GM23248 (cell line): ENCODE results near the gene WDR48. TPM values are rescaled to one million over a fixed set of nuclear protein-coding genes. Genes with fewer than 3 reads are reported as not detected.

Source experiments
- DNase-seq: peaks from one replicate; pipeline ENCODE4 v3.0.0-alpha.2; 2015
- H2AFZ ChIP-seq: fragments of 200-600 bp; sonication (generic); 2 replicates; pipeline ENCODE4 v1.6.1; 2016; ENCODE audit warnings: antibody characterized with exemption
- H3F3A ChIP-seq: fragments of 200-600 bp; sonication (generic); 2 replicates; pipeline ENCODE4 v1.6.1; 2016; ENCODE audit warnings: mild to moderate bottlenecking, antibody characterized with exemption, mixed run types; ENCODE audit not compliant: insufficient read depth
- H3K27ac ChIP-seq: fragments of 200-600 bp; sonication (generic); 2 replicates; pipeline ENCODE4 v1.5.1; 2016; ENCODE audit warnings: mild to moderate bottlenecking
- H3K27me3 ChIP-seq: fragments of 200-600 bp; sonication (generic); replicated peaks from 2 replicates; pipeline ENCODE4 v1.6.1; 2016; ENCODE audit warnings: mild to moderate bottlenecking; ENCODE audit not compliant: insufficient read depth
- H3K36me3 ChIP-seq: fragments of 200-600 bp; sonication (generic); 2 replicates; pipeline ENCODE4 v1.6.1; 2016; ENCODE audit warnings: low read depth, mild to moderate bottlenecking
- H3K4me1 ChIP-seq: fragments of 200-600 bp; sonication (generic); 2 replicates; pipeline ENCODE4 v1.6.1; 2016; ENCODE audit warnings: mild to moderate bottlenecking; ENCODE audit not compliant: insufficient read depth
- H3K4me2 ChIP-seq: fragments of 200-600 bp; sonication (generic); one replicate; pipeline ENCODE4 v1.6.1; 2016; ENCODE audit warnings: mild to moderate bottlenecking; ENCODE audit not compliant: unreplicated experiment
- H3K4me3 ChIP-seq: fragments of 200-600 bp; sonication (generic); 2 replicates; pipeline ENCODE4 v1.5.1; 2016; ENCODE audit warnings: mild to moderate bottlenecking
- H3K79me2 ChIP-seq: fragments of 200-600 bp; sonication (generic); 2 replicates; pipeline ENCODE4 v1.6.1; 2016; ENCODE audit warnings: mild to moderate bottlenecking; ENCODE audit not compliant: insufficient read depth
- H3K9ac ChIP-seq: fragments of 200-600 bp; sonication (generic); 2 replicates; pipeline ENCODE4 v1.6.1; 2016; ENCODE audit warnings: mild to moderate bottlenecking
- H3K9me2 ChIP-seq: fragments of 200-600 bp; sonication (generic); 2 replicates; pipeline ENCODE4 v1.6.1; 2016; ENCODE audit warnings: mixed run types, mild to moderate bottlenecking, moderate library complexity; ENCODE audit not compliant: insufficient read depth
- H3K9me3 ChIP-seq: fragments of 200-600 bp; sonication (generic); one replicate; pipeline ENCODE4 v1.6.1; 2017; ENCODE audit warnings: low read depth
- H4K20me1 ChIP-seq: fragments of 200-600 bp; sonication (generic); 2 replicates; pipeline ENCODE4 v1.6.0; 2016; ENCODE audit not compliant: insufficient read depth
- EZH2 ChIP-seq: fragments of 200-600 bp; sonication (generic); IDR thresholded peaks from 2 replicates; pipeline ENCODE4 v1.6.1; 2018; ENCODE audit warnings: antibody characterized with exemption, mild to moderate bottlenecking; ENCODE audit not compliant: insufficient read depth, poor library complexity, severe bottlenecking
- EZH2phosphoT487 ChIP-seq: fragments of 200-600 bp; sonication (generic); IDR thresholded peaks from 2 replicates; pipeline ENCODE4 v1.6.1; 2018; ENCODE audit warnings: antibody characterized with exemption, moderate library complexity, mild to moderate bottlenecking, low read depth; ENCODE audit not compliant: insufficient read depth
- WGBS, 2 experiments: methylation state at CpG; one replicate each; pipeline ENCODE4 v1.1.6; 2015 to 2017; ENCODE audit warnings: low lambda C conversion rate in 2 of 2, low coverage in 1 of 2; ENCODE audit errors: missing lambda C conversion rate in 2 of 2; 5-methylcytosine and 5-hydroxymethylcytosine counted together
- in situ Hi-C: fragments of 300-500 bp; cut with MboI; formaldehyde crosslinking; loops from 2 replicates; pipeline ENCODE4 v1.15.0; 2020
- polyA plus RNA-seq: library from polyadenylated mRNA; unstranded; fragments of >200 nt; fragmentation: Nextera tagmentation; extraction: Ambion mirVana; gene quantifications from 2 replicates; pipeline ENCODE4 v1.2.1, GENCODE V29; 2016
- total RNA-seq: library from RNA; depleted of rRNA; stranded (reverse); fragments of >200 nt; shearing (Covaris generic); gene quantifications from 2 replicates; pipeline ENCODE4 v1.2.3, GENCODE V29; 2014

The WDR48 gene
- total and polyA plus RNA-seq, 2 experiments from 2014 or later = 25.7 to 29.7 TPM

DNA sequence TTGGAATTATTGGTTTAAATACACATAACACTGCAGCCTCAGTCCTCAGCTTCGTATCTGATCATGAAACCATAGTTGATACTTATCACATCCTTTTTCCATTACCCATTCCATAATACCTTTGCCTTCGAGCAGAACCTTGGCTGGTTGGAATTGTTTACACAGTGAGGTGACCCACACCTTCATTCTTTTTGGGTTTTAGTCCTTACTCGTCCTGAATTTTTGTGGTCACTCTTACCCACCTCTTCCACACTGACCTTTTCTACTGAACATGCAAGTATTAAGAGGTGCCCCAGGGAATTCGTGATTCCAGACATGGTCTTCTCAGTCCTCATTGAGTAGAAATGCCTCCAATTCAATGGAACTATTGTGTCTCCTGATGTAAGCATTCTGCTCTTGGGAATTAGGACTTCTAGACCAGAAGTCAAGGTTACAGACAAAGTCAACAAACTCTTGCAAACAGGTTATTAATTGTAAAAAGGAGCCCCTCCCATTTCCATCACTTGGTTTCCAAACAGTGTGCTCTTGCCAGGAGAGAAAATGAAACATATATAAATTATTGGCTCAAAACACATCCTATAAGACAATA, 37.8 kb upstream of the WDR48 start:
- Histone ChIP-seq H3F3A (no peaks in the 10 kb centered on the region), H3K79me2 (no peaks in the 10 kb centered on the region), H4K20me1 (no peaks in the 10 kb centered on the region), H3K4me2 (no peak overlapping the region), H3K36me3 (no peaks in the 10 kb centered on the region), H3K4me1 (no peaks in the 10 kb centered on the region), H3K9me2 (no peaks in the 10 kb centered on the region), H3K4me3 (no peak overlapping the region), H3K9ac (no peak overlapping the region), H3K27me3 (peaks cover 10% of the 10 kb centered on the region; the same call in 1 of the 2 replicates), H3K9me3 (no peaks in the 10 kb centered on the region), H2AFZ (no peak overlapping the region), H3K27ac (no peak overlapping the region)
- WGBS, 2 experiments = 12 to 15% methylated on average over 4 of the region's 4 CpGs
- no peak for DNase-seq
- in situ Hi-C loops = no loop called here
- no peak for TF ChIP-seq EZH2phosphoT487

DNA sequence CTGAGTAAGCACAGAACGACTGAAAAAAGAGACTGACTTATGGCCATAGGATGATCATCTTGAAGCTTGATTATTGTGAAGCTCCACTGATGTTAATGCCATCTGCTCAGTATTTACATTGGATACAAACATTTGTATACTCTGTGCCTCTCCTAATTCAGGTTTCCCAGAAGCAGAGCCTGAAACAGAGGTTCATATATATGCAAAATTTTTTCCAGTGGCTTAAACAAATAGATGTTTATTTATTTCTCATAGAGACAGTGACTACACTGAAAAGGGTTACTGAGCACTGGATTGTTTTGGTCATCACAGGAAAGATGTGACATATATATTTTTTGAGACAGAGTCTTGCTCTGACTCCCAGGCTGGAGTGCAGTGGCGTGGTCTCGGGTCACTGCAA, 36.4 kb upstream of the WDR48 start:
- H3K9me2 ChIP-seq = no peaks in the 10 kb centered on the region
- no peaks in the 10 kb centered on the region for H3F3A ChIP-seq
- in situ Hi-C loops = no loop called here
- H3K9me3 ChIP-seq = no peaks in the 10 kb centered on the region
- H4K20me1 ChIP-seq = no peaks in the 10 kb centered on the region
- no peak for DNase-seq
- peaks cover 13% of the 10 kb centered on the region; the same call in 1 of the 2 replicates for H3K27me3 ChIP-seq
- TF ChIP-seq EZH2 (no peak), EZH2phosphoT487 (no peak)
- no peak overlapping the region for H2AFZ ChIP-seq
- no peaks in the 10 kb centered on the region for H3K36me3 ChIP-seq
- no peak overlapping the region for H3K9ac ChIP-seq
- H3K4me1 ChIP-seq = no peaks in the 10 kb centered on the region
- H3K4me2 ChIP-seq = no peak overlapping the region
- H3K27ac ChIP-seq = no peak overlapping the region
- H3K4me3 ChIP-seq = no peak overlapping the region
- WGBS, 2 experiments = 48 to 50% methylated on average over 3 of the region's 3 CpGs
- no peaks in the 10 kb centered on the region for H3K79me2 ChIP-seq

DNA sequence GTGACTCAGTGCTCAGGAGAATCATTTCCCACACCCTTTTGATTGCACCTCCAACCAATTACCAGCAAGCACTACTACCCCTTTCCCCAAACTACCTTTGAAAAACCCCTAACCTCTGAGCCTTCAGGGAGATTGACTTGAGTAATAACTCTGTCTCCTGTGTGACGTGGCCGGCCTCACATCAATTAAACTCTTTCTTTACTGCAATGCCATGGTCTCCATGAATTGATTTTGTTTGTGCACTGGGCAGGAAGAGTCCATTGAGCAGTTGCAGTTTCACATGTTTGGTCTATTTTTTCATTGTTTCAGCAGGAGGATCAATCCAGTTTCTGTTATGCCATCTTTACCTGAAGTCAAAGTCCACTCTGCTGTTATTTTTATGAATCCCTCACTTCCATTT, 32.5 kb upstream of the WDR48 start:
- no peak overlapping the region for H3K27ac ChIP-seq
- DNase-seq = no peak
- H3K4me3 ChIP-seq = no peak overlapping the region
- TF ChIP-seq EZH2 (no peak), EZH2phosphoT487 (no peak)
- no peaks in the 10 kb centered on the region for H3F3A ChIP-seq
- no peaks in the 10 kb centered on the region for H3K9me3 ChIP-seq
- no peaks in the 10 kb centered on the region for H3K9me2 ChIP-seq
- no peak overlapping the region for H3K9ac ChIP-seq
- H4K20me1 ChIP-seq = no peaks in the 10 kb centered on the region
- no peaks in the 10 kb centered on the region for H3K79me2 ChIP-seq
- no peak overlapping the region for H2AFZ ChIP-seq
- 64 to 71% methylated on average over 2 of the region's 2 CpGs for WGBS, 2 experiments
- H3K4me1 ChIP-seq = no peaks in the 10 kb centered on the region
- H3K36me3 ChIP-seq = no peaks in the 10 kb centered on the region
- in situ Hi-C loops = no loop called here
- H3K4me2 ChIP-seq = no peak overlapping the region
- H3K27me3 ChIP-seq = peaks cover 21% of the 10 kb centered on the region; the same call in 1 of the 2 replicates

DNA sequence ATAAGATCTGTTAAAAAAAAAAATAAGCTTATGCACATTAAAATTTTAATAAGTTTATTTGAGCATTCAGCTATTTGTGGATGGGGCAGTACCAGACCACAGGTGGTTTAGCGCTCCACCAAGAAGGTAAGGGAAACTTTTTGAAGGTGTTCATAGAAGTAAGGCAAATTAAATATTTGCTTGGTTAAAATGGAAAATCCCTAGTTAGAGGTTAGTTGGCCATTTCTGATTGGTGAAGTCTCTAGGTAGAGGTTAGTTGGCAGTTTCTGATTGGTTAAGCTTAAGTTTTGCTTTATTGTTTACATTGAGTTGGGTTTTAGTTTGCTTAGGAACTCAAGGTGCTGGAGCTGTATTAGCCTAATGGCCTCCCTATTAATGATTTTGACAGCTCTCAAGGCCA, 30.8 kb upstream of the WDR48 start:
- H3K4me1 ChIP-seq = no peaks in the 10 kb centered on the region
- no peak overlapping the region for H2AFZ ChIP-seq
- no peak overlapping the region for H3K4me2 ChIP-seq
- no peak for DNase-seq
- in situ Hi-C loops = no loop called here
- peaks cover 22% of the 10 kb centered on the region; the same call in 1 of the 2 replicates for H3K27me3 ChIP-seq
- TF ChIP-seq EZH2phosphoT487 (no peak), EZH2 (no peak)
- WGBS, 2 experiments = 94 to 96% methylated on average over 1 of the region's 1 CpG
- no peaks in the 10 kb centered on the region for H3F3A ChIP-seq
- H3K4me3 ChIP-seq = no peak overlapping the region
- no peak overlapping the region for H3K9ac ChIP-seq
- H3K9me3 ChIP-seq = no peaks in the 10 kb centered on the region
- no peaks in the 10 kb centered on the region for H4K20me1 ChIP-seq
- H3K27ac ChIP-seq = no peak overlapping the region
- no peaks in the 10 kb centered on the region for H3K79me2 ChIP-seq
- H3K36me3 ChIP-seq = no peaks in the 10 kb centered on the region
- no peaks in the 10 kb centered on the region for H3K9me2 ChIP-seq
